OCI-LY1 (cell line): ENCODE measurements around the gene ATP6V0E1.

Source experiments
- CTCF ChIP-seq: fragments of 200-600 bp; sonication (generic), shearing (Covaris generic); IDR thresholded peaks from 2 replicates; pipeline ENCODE4 v1.5.1; 2017; ENCODE audit warnings: mild to moderate bottlenecking, antibody characterized with exemption, low read length, moderate library complexity, mixed read lengths
- EZH2 ChIP-seq: fragments of 200-600 bp; sonication (generic), shearing (Covaris generic); IDR thresholded peaks from 2 replicates; pipeline ENCODE4 v1.8.0; 2017; ENCODE audit warnings: borderline replicate concordance, mixed run types, mild to moderate bottlenecking, antibody characterized with exemption, low read length, moderate library complexity, mixed read lengths

- TF ChIP-seq CTCF (no peak), EZH2 (no peak)
Observed at GRCh38 chr5:173065155-173065554, 81.6 kb downstream of the ATP6V0E1 start.
